Mesenchymal stem cell (in vitro differentiated cells and primary cell): Measurements from ENCODE around the gene USP31.
A peak's percentile ranks its signal among the peaks of the same experiment; 100 is the strongest.

Experiments
- DNase-seq: peaks from one replicate; pipeline ENCODE4 v3.0.0-alpha.2; 2013
- H2AFZ ChIP-seq: one replicate; pipeline ENCODE4 v1.6.1; 2013; ENCODE audit warnings: low read depth, mild to moderate bottlenecking, control low read depth, inconsistent platforms, low read length, moderate library complexity
- H2AK5ac ChIP-seq: 2 replicates; pipeline ENCODE4 v1.6.1; 2013; ENCODE audit warnings: low read length, moderate library complexity, mild to moderate bottlenecking, inconsistent platforms; ENCODE audit not compliant: severe bottlenecking
- H2BK120ac ChIP-seq: one replicate; pipeline ENCODE4 v1.6.1; 2013; ENCODE audit warnings: low read depth, mild to moderate bottlenecking, inconsistent platforms, low read length, moderate library complexity
- H2BK12ac ChIP-seq, 2 experiments: one replicate each; pipeline ENCODE4 v1.6.1; 2013; ENCODE audit warnings: inconsistent platforms in 2 of 2, low read length in 2 of 2, mild to moderate bottlenecking in 2 of 2, moderate library complexity in 2 of 2, control low read depth in 1 of 2
- H2BK15ac ChIP-seq: one replicate; pipeline ENCODE4 v1.6.1; 2013; ENCODE audit warnings: mild to moderate bottlenecking, low read depth, inconsistent platforms; ENCODE audit not compliant: poor library complexity, severe bottlenecking
- H2BK5ac ChIP-seq: 2 replicates; pipeline ENCODE4 v1.6.1; 2013; ENCODE audit warnings: low read depth, mild to moderate bottlenecking, low read length, control low read depth, inconsistent platforms; ENCODE audit not compliant: poor library complexity, severe bottlenecking
- H3K14ac ChIP-seq, 2 experiments: one replicate each; pipeline ENCODE4 v1.6.1; 2013; ENCODE audit warnings: inconsistent platforms in 2 of 2, low read length in 2 of 2, control low read depth in 1 of 2, mild to moderate bottlenecking in 1 of 2, moderate library complexity in 1 of 2
- H3K18ac ChIP-seq, 2 experiments: one replicate each; pipeline ENCODE4 v1.6.1; 2013; ENCODE audit warnings: inconsistent platforms in 2 of 2, low read length in 2 of 2, control low read depth in 1 of 2, low read depth in 1 of 2, mild to moderate bottlenecking in 1 of 2
- H3K23ac ChIP-seq, 2 experiments: one replicate each; pipeline ENCODE4 v1.6.1; 2013; ENCODE audit warnings: inconsistent platforms in 2 of 2, low read length in 2 of 2, mild to moderate bottlenecking in 2 of 2, moderate library complexity in 2 of 2, control low read depth in 1 of 2
- H3K27ac ChIP-seq: 2 replicates; pipeline ENCODE4 v1.5.1; 2013; ENCODE audit warnings: mild to moderate bottlenecking, moderate library complexity, low read length, control low read depth, inconsistent platforms; ENCODE audit not compliant: poor library complexity, severe bottlenecking
- H3K27me3 ChIP-seq, 2 experiments: 2 replicates each; pipeline versions ENCODE4 v1.6.1 to v1.7.0; 2013; ENCODE audit warnings: low read length in 2 of 2, mild to moderate bottlenecking in 2 of 2, moderate library complexity in 2 of 2, control low read depth in 1 of 2, inconsistent platforms in 1 of 2; ENCODE audit not compliant: control insufficient read depth in 1 of 2, insufficient read depth in 1 of 2
- H3K36me3 ChIP-seq, 2 experiments: 2 replicates each; pipeline versions ENCODE4 v1.6.1 to v1.7.0; 2013; ENCODE audit warnings: low read length in 2 of 2, control low read depth in 1 of 2, inconsistent platforms in 1 of 2, low read depth in 1 of 2, mild to moderate bottlenecking in 1 of 2; ENCODE audit not compliant: insufficient read depth in 2 of 2, control insufficient read depth in 1 of 2
- H3K4ac ChIP-seq, 2 experiments: one replicate each; pipeline ENCODE4 v1.6.1; 2013; ENCODE audit warnings: inconsistent platforms in 2 of 2, low read length in 2 of 2, mild to moderate bottlenecking in 2 of 2, moderate library complexity in 2 of 2, control low read depth in 1 of 2, low read depth in 1 of 2
- H3K4me1 ChIP-seq: 2 replicates; pipeline ENCODE4 v1.6.1; 2013; ENCODE audit warnings: low read depth, low read length, control low read depth; ENCODE audit not compliant: control insufficient read depth, insufficient read depth
- H3K4me2 ChIP-seq: 2 replicates; pipeline ENCODE4 v1.6.1; 2013; ENCODE audit warnings: low read length, mild to moderate bottlenecking, inconsistent platforms; ENCODE audit not compliant: poor library complexity, severe bottlenecking
- H3K4me3 ChIP-seq, 2 experiments: 2 replicates each; pipeline versions ENCODE4 v1.5.1 to v1.7.0; 2013; ENCODE audit warnings: low read length in 2 of 2, mild to moderate bottlenecking in 2 of 2, control low read depth in 1 of 2, low read depth in 1 of 2; ENCODE audit not compliant: insufficient read depth in 1 of 2
- H3K79me1 ChIP-seq: replicated peaks from 2 replicates; pipeline ENCODE4 v1.6.1; 2013; ENCODE audit warnings: mild to moderate bottlenecking, control low read depth, low read length, inconsistent platforms; ENCODE audit not compliant: poor library complexity, severe bottlenecking
- H3K9ac ChIP-seq: 2 replicates; pipeline ENCODE4 v1.7.0; 2013; ENCODE audit warnings: mild to moderate bottlenecking, low read length, moderate library complexity
- H3K9me3 ChIP-seq: 2 replicates; pipeline ENCODE4 v1.7.0; 2013; ENCODE audit warnings: mild to moderate bottlenecking, low read length; ENCODE audit not compliant: control insufficient read depth
- H4K8ac ChIP-seq: one replicate; pipeline ENCODE4 v1.6.1; 2013; ENCODE audit warnings: inconsistent platforms, mild to moderate bottlenecking, low read length, moderate library complexity
- H4K91ac ChIP-seq: one replicate; pipeline ENCODE4 v1.6.1; 2013; ENCODE audit warnings: mild to moderate bottlenecking, low read length, inconsistent platforms
- WGBS: methylation state at CpG from one replicate; pipeline ENCODE4 v1.1.7; 2013; ENCODE audit warnings: mixed read lengths; 5-methylcytosine and 5-hydroxymethylcytosine counted together

USP31 gene

DNA sequence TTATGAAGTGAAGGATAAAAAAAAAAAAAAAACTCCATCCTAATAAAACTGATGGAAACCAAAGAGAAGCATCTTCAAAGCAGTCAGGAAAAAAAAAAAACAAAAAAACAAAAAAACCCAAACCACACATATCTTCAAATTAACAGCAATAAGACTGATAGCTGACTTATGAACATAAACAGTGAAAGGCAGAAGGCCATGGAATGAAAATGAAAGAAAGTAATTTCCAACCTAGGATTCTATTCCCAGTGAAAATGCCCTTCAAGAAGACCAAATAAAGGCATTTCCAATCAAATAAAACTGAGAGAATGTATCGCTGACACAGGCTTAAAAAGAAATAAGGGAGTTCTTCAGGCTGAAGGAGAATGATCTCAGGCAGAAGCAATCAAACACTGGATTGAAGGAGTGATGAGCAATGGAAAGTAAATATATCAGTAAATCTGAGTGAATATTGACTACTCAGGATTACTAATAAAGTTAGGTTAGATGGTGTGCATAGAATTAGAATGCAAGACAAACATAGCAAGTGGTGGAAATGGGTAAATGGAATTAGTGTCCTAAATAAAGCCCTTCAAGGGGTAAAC, 92.1 kb downstream of the USP31 start:
- Histone ChIP-seq H3K4me3 (no peak overlapping the region), H3K27me3 (peaks cover 18 to 20% of the 10 kb centered on the region in 2 experiments), H2BK12ac (no peak overlapping the region), H4K8ac (no peak overlapping the region), H3K4ac (no peak overlapping the region), H3K9ac (no peak overlapping the region), H3K79me1 (no peaks in the 10 kb centered on the region), H2AFZ (no peak overlapping the region), H4K91ac (no peak overlapping the region), H2BK120ac (no peak overlapping the region), H3K27ac (no peak overlapping the region), H3K4me2 (no peak overlapping the region), H3K4me1 (no peaks in the 10 kb centered on the region), H3K9me3 (no peaks in the 10 kb centered on the region), H3K23ac (no peak overlapping the region), H3K18ac (no peak overlapping the region), H2AK5ac (no peak overlapping the region), H2BK5ac (no peak overlapping the region), H3K36me3 (no peaks in the 10 kb centered on the region), H2BK15ac (no peak overlapping the region), H3K14ac (no peak overlapping the region)
- DNase-seq: no peak
- 97% methylated on average over 1 of the region's 1 CpG for WGBS

DNA sequence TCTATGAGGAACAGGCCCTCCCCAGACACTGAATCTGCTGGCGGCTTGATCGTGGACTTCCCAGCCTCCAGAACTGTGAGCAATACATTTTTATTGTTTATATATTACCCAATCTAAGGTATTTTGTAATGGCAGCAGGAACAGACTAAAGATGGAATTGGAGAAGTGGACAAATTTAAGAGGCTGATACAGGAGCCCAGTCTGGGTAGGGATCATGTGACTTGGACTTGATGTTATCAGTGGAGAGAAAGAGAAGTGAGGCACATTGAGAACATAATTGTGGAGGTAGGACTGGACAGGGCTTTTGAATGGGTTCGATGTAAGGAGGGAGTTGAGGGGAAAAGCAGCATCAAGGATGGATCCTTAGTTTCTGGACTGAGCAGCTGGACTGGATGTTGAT, 93.8 kb downstream of the USP31 start:
- Histone ChIP-seq H3K4me3 (no peak overlapping the region), H4K91ac (no peak overlapping the region), H3K27me3 (peaks cover 22 to 23% of the 10 kb centered on the region in 2 experiments), H3K9me3 (no peaks in the 10 kb centered on the region), H4K8ac (no peak overlapping the region), H2BK12ac (no peak overlapping the region), H3K4me1 (no peaks in the 10 kb centered on the region), H2BK5ac (no peak overlapping the region), H3K36me3 (no peaks in the 10 kb centered on the region), H2BK15ac (no peak overlapping the region), H3K27ac (no peak overlapping the region), H3K79me1 (no peaks in the 10 kb centered on the region), H3K9ac (no peak overlapping the region), H3K23ac (no peak overlapping the region), H3K4ac (no peak overlapping the region), H3K4me2 (no peak overlapping the region), H2AFZ (no peak overlapping the region), H3K18ac (no peak overlapping the region), H2BK120ac (no peak overlapping the region), H3K14ac (no peak overlapping the region), H2AK5ac (no peak overlapping the region)
- no peak for DNase-seq
- 100% methylated on average over 1 of the region's 3 CpGs for WGBS

GRCh38 chr16:23052908-23053580, 96.2 kb downstream of the USP31 start:
- H4K91ac ChIP-seq: no peak overlapping the region
- H3K9ac ChIP-seq: no peak overlapping the region
- H3K79me1 ChIP-seq: no peaks in the 10 kb centered on the region
- H3K27ac ChIP-seq: no peak overlapping the region
- no peaks in the 10 kb centered on the region for H3K9me3 ChIP-seq
- no peak overlapping the region for H2BK12ac ChIP-seq
- H2AFZ ChIP-seq: peak overlapping the region; percentile 51
- no peaks in the 10 kb centered on the region for H3K4me1 ChIP-seq
- WGBS: 67% methylated on average over 3 of the region's 4 CpGs
- H2BK15ac ChIP-seq: no peak overlapping the region
- H2BK120ac ChIP-seq: no peak overlapping the region
- H2AK5ac ChIP-seq: no peak overlapping the region
- no peak overlapping the region for H4K8ac ChIP-seq
- peaks cover 5 to 16% of the 10 kb centered on the region in 2 experiments for H3K27me3 ChIP-seq
- H3K14ac ChIP-seq: peak overlapping the region in 1 of 2 experiments; percentile 18
- H2BK5ac ChIP-seq: no peak overlapping the region
- no peaks in the 10 kb centered on the region for H3K36me3 ChIP-seq
- no peak overlapping the region for H3K4ac ChIP-seq
- no peak for DNase-seq
- H3K23ac ChIP-seq: no peak overlapping the region
- no peak overlapping the region for H3K4me3 ChIP-seq
- no peak overlapping the region for H3K4me2 ChIP-seq
- H3K18ac ChIP-seq: peak overlapping the region in 1 of 2 experiments; percentile 8

DNA sequence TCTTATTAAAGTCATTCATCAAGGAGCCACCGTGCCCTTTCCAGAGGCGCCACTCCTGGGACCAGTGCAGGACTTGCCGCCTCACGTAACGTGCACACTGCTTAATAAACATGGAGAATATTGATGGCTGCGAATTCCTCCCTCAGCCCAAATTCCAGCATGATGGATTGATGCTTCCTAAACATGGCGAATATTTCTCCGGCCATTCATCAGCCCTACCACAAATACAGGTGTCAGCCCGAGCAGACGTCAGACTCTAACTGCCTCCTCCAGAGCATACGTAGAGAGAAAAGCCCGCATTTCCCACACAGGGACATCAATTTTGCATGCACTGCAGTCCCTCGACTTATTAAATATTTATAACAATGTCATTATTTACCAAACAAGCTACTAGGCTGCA, 97.0 kb downstream of the USP31 start:
- Histone ChIP-seq H3K23ac (no peak overlapping the region), H3K27ac (no peak overlapping the region), H2BK5ac (no peak overlapping the region), H3K4me1 (no peaks in the 10 kb centered on the region), H3K14ac (no peak overlapping the region), H3K27me3 (peaks cover 5 to 16% of the 10 kb centered on the region in 2 experiments), H2BK15ac (no peak overlapping the region), H4K8ac (no peak overlapping the region), H3K9ac (no peak overlapping the region), H3K9me3 (no peaks in the 10 kb centered on the region), H4K91ac (no peak overlapping the region), H2BK12ac (no peak overlapping the region), H2AFZ (no peak overlapping the region), H2BK120ac (no peak overlapping the region), H2AK5ac (no peak overlapping the region), H3K18ac (no peak overlapping the region), H3K4me2 (no peak overlapping the region), H3K79me1 (no peaks in the 10 kb centered on the region), H3K4me3 (no peak overlapping the region), H3K36me3 (no peaks in the 10 kb centered on the region), H3K4ac (no peak overlapping the region)
- WGBS: 86% methylated on average over 13 of the region's 13 CpGs
- no peak for DNase-seq
